GM04503 (cell line): ENCODE measurements around the gene C1QTNF12.

Source experiments
- DNase-seq: peaks from one replicate; pipeline ENCODE4 v3.0.0-alpha.2; 2012; ENCODE audit warnings: low read depth

C1QTNF12 gene

DNA sequence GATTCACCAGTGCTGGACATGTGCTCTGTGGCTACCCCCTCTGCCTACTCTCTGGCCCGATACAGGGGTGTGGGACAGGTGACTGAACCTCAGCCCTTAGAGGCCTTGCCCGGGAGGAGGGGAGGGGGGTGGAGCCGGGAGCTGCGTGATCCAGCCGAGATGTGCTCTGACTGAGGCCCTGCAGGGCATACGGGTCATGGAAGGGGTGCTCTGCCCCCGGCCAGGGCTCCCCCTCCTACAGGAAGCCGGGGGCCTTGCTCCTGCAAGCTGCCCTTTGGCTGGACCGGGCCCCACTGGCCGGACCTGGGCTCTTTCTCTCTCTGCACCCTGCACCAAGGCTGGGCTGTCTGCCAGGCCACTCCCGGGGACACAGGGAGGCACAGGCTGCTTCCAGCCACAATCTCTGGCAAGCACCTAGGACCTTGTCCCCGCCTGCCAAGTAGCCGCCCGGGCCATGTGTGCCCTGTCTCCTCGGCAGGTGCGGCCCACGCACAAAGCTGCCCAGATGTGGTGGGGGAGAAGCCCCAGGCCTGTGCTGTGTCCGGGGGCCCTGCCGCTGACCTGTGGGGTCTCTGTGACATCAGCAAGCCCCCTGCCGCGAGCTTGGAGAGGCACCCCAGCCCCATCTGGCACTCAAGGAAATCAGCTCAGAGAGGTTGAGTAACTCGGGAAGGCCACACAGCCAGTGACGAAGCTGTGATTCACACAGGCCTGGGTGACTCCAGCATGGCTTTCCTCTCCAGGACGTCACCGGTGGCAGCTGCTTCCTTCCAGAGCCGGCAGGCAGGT is 35.2 kb upstream of the C1QTNF12 start:
- DNase-seq: no peak

DNA sequence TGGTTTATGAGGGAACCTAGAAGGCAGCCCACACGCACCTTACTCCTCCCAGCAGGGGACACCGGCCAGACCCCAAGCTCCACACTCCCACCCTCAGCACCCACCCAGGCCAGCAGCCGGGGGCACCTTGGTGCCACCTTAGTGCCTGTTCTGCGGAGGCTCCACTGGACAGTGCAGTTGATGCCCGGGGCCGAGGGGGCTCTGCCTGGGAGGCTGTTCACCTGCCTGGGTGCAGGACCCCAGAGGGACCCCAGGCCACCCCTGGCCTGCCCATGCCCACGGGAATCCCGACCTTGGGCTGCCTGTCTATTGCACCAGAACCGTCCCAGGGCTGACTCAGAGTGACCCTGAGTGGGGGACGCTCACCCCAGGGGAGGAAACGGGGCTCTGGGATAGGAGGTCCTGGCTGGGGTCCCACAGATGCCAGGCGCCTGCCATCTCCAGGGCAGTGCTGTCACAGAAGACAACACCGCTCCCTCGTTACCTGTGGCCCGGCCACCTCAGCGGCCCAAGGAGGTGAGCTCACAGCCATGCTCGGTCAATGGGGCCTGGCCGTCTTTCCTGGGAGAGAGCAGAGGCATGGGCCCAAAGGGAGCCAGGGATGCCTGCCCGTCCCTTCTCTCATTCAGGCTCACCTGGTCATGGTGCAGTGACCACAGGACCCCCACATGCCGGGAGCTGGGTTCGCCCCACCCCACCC is 34.4 kb upstream of the C1QTNF12 start:
- DNase-seq: no peak

DNA sequence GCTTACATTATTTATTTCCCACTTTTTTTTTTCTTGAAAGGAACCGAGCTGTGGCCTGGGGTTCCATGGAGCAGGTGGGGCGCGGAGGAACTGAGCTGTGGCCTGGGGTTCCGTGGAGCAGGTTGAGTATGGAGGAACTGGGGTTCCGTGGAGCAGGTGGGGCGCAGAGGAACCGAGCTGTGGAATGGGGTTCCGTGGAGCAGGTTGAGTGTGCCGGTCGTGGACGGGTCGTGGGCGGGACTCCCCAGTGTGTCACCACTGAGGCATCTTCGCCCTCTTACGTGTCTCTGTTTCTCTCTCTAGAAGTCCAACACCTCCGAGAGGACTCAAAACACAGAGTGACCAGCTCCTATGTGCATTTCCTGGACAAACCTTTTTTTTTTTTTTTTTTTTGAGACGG is 32.5 kb upstream of the C1QTNF12 start:
- DNase-seq: no peak

DNA sequence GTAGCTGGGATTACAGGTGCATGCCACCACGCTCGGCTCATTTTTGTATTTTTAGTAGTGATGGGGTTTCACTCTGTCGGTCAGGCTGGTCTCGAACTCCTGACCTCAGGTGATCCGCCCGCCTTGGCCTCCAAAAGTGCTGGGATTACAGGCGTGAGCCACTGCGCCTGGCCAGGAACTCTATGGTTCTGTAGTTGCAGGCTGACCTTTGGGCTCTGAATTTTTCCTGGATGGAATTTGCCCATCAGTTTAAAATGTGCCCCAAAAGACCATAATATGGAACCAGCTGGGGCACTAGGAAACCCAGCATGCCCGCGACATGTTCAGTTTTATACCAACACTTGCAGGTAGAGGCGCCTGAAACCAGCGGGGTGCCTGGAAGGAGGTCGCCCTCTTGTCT is 32.1 kb upstream of the C1QTNF12 start:
- DNase-seq: no peak

DNA sequence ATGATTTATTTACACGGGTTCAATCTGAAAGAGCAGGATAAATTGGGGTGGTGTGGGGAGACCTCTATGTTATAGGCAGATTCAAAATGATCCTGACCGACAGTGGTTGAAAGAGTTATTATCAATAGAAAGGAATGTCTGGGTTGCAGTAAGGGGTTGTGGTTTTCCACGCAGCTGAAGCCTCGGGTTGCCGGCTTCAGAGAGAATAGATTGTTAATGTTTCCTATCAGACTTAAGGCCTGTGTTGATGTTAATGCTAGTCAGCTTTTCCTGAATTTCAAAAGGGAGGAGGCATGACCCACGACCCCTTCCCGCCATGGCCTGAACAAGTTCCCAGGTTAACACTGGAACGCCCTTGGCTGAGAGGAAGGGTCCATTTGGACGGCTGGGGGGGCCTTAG is 29.3 kb upstream of the C1QTNF12 start:
- no peak for DNase-seq

DNA sequence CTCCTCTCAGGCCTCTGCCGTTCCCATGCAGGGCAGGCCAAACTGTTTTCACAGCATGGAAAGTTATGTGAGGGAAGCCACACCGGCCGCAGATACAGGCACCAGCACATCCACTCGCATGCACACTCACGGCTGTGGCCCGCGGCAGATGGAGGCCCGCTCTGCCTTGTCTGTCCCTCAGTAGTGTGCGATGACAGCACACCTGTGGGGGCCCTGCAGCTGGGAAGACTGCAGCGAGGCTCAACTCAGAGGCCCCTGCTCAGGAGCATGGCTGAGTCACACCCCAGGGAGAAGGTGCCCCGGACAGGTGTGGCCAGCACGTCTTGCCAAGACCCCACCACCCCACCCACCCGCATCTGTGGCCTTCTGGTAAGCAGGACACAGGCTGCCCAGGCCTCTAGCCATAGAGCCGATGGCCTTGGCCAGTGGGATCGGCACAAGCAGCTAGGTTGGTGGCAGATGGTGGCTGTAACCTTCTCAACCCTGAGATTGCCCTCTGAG is 28.5 kb upstream of the C1QTNF12 start:
- no peak for DNase-seq

DNA sequence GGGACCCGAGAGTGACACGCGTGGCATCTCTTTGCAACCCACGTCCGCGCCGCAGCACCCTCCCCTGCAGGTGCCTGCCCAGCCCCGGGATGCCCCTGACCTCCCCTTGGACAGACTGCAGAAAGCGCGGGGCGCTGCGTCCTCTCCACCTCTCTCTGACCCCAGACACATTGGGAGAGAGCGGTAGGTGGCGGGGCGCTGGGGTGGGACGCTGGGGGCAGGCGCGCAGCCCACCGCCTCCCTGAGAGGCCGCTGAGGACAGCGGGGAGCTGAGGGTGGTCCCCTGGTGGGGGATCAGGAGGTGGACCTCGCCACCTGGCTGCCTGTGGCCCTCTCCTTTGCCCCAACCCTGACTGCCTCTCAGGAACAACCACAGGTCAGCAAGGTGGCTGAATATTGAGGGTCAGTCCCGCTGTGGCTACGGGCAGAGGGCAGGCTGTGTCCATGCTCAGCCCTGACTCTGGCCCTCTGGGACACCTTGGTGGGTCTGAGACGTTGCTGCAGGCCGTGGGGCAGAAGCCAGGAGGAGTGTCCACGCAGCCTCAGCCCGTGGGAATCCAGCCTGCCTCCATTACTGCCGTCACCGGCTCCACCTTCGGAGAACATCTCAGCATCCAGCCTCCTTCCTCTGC is 27.9 kb upstream of the C1QTNF12 start:
- DNase-seq: no peak

DNA sequence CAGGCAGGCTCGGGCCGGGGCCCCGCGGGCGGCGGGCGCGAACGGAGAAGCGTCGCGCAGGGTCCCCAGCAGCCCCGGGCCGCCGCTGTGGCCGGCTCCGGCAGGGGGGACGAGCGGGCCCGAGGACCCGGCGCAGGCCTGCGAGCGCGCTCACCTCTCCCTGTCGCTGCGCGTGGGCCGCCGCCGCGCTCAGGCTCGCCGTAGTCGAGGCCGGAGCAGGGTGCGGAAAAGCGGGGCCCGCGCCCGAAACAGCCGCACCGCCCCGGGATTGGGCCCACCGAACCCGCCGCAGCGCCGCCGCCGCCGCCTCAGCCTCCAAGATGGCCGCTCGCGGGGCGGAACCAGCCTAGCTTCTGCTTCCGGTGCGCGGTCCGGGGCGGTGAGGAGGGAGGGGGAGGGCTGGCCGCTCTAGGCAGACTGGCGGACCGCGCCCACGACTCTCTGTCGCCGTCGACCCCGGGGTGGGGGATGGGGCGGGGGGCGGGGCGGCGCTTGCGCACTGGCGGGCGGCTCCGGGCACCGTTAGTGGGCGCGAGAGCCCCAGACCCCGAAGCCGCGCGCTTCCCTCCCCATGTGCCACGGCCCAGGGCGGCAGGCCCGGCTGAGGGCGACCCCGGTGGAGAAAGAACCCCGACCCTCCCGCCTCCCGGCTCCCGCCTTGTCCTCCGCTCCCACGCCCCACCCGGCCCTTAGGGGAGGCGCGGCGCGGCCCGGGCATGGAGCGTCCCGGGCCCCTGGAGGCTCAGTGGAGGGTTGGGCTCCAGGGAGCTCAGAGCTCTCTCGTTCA is 27.2 kb upstream of the C1QTNF12 start, which contains the start of gene UBE2J2:
Gene UBE2J2 (minus strand): TSS at position 343 of the 787 bp plus-strand sequence. CDS start 5,862 bp downstream, outside the sequence.
- no peak for DNase-seq

DNA sequence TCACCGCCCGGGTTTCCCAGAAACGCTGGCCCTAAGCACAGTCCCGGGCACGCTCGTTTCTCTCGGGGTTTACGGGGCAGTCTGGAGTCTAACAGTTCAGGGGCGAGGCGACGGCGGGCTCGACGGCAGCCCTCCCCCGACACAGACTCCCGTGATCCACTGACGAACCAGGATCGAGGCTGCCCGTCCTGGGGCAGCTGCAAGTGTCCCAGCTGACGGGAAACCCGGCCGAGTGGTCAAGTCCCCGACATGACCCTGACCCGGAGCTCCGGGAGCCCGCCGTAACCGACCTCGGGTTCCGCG is 26.6 kb upstream of the C1QTNF12 start:
- no peak for DNase-seq

DNA sequence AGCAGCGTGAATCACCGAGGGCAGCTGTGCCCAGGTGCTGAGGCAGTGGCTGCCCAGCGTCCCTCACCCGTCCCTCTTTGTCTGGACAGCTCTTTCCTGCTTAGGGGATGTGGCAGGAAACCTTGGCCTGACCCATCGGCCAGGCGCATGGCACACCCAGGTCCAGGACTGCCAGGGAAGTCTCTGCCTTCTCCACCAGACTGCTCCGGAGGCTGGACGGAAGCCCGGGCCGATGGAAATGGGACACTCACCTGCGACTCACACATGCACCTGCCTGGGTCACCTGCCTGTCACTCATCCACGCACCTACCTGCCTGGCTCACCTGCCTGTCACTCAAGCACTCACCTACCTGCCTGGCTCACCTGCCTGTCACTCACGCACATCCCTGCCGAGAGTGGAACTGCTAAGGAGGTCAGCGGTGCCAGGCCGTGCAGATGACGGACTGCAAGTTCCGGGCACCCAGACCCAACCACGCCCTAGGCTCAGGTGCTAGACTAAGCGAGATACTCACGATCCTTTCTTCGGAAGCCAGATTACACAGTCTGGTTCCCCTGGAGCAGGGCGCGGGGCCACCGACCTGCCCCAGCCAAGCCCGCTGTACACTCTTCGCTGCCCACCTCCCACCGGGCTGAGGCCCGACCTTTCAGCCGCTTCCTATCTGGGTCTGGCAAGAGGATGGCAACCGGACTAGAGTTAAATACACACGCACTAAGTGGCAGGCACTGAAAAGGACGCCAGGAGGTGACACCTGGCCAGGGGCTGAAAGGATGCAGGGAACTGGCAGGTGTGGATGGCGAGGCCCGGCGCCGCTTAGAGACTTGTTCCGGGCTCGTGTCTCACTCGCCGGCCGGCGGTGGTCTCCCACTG is 26.1 kb upstream of the C1QTNF12 start:
- DNase-seq: no peak

DNA sequence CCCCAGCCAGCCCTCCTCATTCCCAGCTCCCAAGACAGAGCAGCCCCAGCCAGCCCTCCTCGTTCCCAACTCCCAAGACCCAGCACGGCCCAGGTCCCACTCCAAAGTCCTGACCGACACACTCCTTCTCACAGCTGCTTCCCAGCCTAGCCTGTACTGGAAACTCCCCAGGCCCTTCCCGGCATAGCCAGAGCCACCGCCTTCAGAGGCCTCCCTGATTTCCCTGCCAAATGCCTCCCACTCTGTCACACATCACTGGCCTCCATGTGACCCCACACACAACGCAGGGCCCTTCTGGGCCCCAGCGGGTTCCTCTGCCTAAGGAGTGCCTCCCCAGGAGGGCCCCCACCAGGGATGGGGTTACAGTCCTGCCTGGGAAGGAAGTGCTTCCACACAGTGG is 24.3 kb upstream of the C1QTNF12 start:
- no peak for DNase-seq

DNA sequence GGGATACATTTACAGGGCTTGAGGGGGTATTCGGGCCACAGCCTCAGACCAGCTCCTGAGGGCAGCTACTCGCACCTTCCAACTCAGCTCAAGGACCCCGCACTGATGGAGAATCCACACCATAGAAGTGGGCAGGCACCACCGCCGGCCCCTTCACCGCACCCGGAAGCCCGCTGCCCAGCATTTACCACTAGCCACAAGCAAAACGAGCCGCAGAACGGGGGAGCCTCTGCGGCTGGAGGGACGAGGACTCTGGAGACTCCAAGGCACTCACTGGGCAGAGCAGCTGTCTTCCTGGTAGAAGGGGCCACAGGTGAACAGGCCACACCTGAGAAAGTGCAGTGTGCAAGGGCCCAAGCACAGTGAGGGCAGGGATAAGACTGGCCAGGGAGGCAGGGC is 21.8 kb upstream of the C1QTNF12 start:
- DNase-seq: no peak

DNA sequence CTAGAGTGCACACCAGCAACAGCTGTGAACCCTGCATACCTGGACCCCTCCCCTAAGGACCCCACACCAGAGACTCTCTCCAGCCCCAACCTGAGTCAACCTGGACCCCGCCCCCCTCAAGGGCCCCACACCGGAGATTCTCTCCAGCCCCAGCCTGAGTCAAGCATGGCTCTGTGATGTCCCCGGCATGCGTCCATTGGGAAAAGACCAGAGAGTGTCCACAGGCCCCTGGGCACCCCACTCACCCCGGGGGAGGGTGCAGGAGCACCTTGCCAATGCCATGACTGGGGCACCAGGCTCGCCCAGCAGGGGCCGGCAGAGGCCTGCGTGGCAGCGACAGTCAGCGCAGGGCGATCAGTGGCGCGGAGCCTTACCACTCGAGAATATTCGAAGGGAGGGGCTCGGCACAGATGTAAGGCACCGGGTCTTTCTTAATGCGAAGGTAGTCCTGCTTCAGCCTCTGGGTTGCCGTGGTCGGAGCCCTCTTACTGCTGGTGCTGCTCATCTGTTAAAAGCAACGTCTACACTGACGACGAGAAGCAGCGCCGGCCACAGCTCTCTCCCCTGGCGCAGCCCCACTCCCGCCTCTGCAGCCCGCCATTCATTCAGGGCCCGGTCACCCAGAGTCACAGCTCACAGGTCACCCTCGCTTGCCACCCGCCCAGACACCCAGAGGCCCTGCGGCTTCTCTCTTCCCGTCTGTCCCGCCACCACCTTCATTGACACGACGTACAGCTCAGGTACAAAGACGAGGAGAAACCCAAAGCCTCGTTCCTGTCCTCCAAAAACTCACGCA is 21.2 kb upstream of the C1QTNF12 start:
- no peak for DNase-seq

DNA sequence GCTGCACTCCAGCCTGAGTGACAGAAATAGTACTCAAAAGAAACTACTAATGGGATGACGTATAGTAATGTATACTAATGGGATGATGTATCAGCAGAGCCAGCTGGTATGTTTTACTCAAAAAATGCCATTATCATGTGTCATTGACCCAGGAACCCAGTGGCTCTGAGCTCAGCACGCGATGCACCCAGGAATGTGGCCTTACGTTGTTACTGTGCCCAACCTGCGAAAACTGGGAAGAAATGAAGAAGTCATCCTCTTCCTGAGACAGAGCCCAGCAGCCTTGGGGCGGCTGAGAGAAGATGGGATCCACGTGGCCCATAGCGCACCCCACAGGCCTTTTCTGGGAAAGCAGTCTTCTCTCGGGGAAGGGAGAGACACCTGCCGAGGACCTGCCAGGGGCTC is 18.3 kb upstream of the C1QTNF12 start:
- peak; percentile 95 for DNase-seq

DNA sequence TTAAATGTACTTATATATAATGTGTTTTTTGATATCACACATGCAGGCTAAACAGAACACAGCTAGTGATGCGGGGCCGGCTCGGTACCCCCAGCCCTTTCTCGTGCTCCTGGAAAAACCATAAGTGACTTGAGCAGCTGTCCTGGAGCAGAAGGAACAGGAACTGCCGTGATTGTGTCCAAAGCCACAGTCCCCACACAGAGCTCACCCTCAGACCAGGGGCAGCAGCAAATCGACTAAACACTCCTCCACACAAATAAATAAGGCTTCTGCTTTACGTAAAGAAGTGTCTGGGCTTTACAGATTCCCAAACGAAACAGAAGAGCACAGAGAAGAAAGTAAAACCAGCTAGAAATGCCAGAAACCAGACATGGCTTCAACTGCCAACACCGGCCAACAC is 17.5 kb upstream of the C1QTNF12 start:
- DNase-seq: no peak

DNA sequence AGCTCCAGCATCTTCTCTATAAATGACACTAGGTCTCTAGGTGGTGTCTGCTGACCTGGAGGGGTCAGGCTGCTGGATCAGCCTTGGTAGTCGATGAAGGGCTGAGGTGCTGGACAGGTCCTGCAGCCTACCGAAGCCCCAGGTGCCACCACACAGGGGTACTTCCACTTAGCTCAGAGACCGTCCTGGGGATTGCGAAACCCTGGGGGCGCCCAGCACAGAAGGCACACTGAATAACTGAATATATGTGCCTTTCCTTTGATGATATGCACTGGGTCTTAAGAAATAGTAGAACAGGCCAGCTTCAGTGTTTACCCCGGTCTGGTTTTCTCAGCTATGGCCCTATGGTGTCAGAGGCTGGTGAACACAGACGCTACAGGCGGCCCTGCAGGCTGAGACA is 16.2 kb upstream of the C1QTNF12 start:
- DNase-seq: no peak

DNA sequence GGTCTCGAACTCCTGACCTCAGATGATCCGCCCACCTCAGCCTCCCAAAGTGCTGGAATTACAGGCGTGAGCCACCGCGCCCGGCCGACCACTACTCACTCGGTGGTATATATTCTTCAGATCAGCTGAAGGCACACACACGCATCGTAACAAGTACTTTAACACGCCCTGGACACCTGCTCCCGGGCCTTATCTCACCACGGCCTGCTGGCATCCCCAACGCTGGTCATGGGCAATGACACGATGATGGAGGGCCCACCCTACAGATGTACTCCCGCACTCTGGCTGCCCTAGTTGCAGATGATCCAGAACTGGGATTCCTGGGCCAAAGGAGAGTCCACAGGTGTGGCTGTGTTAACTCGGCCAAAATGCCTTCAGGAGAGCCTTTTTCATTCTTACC is 15.5 kb upstream of the C1QTNF12 start:
- no peak for DNase-seq

DNA sequence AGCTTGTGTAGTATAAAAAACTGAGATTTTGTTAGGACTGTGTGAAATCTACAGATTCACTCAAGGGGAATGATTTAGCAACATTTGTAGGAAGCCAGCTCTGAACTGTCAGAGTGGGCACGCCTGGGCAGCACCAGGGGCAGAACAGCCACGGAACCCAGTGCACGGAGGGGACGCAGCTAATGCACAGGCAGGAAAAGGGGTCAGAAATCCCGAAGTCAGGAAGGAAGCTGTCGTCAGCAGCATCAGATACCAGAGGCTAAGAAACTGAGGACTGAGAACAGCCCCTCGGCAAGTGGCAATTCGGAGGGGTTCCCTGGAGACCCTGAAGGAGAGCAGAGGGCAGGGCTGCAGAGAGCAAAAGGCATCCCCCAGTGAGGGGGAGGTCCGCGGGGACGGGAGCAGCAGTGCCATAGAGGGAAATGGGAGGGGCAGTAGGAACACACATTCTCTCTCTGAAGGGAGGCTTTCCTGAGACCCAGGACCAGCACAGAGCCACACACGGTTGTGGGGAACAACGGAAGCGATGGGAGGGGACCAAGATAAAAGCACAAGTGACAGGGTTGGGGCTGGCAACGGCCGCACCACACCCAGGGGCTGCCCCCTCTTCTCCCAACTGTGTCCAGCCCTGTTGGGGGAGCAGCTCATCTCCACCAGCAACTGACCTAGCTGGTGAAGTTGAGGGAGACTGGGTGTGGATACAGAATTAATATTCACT is 14.5 kb upstream of the C1QTNF12 start:
- DNase-seq: no peak

DNA sequence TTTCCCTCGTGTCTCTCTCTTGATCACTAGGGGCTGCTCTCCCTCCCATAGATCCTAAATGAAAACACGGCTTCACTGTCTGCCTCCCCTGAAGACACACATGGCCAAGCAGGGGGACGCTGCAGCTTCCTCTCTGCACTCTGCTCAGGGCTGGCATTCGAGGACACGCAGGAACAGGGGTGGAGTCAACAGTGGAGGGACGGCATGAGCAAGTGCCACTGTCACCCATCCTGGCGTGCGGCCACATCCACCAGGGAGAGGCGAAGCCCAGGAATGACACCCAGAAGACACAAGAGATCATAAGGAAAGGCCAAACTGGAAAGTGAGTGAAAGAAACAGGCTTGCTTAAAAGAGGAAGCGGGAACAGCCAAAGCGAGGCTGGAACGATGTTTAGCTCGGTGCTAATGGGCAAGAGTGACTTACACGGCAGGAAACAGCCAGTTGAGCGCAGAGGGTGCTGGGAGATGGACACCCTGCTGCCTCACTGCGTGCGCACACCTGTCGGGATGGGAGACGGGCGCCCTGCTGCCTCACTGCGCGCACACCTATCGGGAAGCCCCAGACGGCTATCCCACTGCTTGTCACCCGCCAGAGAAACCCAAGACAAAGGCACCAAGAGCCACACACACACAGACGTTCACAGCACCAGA is 13.6 kb upstream of the C1QTNF12 start:
- no peak for DNase-seq
